COLO668 (cell line): Measurements from ENCODE around the gene SLC11A2.
"Not testable (repeated sequence)": the region's sequence is repeated elsewhere in the genome, so short reads cannot be mapped to it uniquely, and the experiment has no call there.

Experiments
- DNase-seq: peaks from one replicate; lab custom pipeline; 2025; ENCODE audit not compliant: unreplicated experiment; lab: John Stamatoyannopoulos, UW

SLC11A2 gene

GRCh38 chr12:51027342-51027835, 1.2 kb upstream of the SLC11A2 start:
- DNase-seq: no peak

GRCh38 chr12:51025338-51025835, 797 bp downstream of the SLC11A2 start:
- DNase-seq: no peak

DNA sequence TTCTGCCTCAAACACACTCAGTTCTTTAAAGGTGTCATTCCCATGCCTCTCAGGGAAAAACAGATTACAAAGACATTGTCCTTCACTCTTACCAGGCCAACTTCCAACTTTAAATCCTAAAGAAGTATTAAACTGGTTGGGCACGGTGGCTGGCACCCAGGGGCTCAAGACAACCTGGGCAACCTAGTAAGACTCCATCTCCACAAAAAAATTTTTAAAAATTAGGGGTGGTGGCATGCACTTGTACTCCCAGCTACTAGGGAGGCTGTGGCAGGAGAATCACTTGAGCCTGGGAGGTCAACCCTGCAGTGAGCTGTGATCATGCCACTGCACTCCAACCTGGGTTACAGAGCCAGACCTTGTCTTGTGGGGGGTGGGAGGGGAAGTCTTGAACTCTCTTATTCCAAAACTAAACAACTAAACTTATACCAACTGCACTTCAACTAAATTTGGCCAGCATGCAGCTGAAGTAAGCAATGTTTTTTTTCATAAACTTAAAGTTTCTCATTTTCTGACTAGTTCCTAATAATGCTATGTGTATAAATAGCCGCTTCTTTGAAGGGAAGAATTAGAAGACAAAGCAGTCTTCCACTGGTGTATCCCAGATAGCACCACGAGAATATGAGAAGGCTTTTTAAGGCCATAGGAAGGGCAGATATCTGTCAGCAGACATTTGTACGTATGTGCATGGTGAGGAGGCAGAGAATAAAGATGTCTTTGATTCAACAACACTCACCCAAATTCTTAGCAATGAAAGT, 2.4 kb downstream of the SLC11A2 start:
- DNase-seq: no peak

DNA sequence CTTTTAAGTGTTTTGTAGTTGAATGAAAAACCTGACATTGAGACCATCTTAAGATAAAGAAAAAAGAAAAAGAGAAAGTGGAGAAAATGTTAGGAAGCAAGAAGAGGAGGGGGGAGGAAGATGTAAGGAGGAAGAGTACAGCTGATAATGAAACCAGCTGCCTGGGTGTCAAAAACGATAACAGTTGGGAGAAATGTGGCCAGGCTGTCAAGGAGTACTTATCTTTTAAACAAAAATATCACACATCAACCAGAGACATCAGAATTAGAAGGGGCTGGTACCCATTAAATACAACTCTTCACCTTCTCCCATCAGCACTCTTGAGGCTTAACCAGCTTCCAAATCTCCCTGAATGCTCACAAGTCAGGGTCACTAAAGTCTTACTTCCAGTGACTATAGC, 4.5 kb downstream of the SLC11A2 start:
- no peak for DNase-seq

GRCh38 chr12:51020448-51021182, 5.6 kb downstream of the SLC11A2 start:
- DNase-seq: no peak

DNA sequence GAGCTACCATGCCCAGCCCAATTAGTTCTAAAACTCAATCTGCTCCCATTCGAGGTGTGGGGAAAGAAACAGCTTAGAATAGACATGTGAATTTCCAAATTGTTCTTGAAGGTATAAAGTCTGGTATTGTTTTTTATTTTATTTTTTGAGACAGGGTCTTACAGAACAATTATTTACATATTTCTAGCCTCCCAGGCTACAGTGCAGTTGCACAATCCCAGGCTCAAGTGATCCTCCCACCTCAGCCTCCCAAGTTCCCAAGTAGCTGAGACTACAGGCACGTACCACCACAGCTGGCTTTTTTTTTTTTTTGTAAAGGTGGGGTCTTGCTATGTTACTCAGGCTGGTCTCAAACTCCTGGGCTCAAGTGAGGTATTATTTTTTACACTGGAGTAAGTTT, 6.3 kb downstream of the SLC11A2 start:
- DNase-seq: no peak

DNA sequence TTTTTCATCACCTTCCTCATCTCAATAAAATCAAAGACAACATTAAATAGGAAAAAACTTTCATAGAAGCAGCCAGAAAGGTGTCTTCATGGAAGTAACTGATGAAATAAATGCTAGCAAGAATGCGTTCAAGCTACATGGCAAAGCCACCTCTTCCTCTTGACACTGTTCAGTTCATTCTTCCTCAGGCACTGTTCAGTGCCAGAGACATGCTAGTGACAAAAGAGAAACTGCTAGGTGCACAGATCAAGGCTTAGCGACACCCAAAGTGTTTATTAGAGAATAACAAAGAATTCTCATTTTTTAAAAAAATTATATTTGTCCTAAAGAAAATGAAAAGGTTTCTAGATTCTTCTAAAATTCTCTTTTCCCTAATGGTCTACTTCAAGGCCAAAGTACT, 7.2 kb downstream of the SLC11A2 start:
- no peak for DNase-seq

DNA sequence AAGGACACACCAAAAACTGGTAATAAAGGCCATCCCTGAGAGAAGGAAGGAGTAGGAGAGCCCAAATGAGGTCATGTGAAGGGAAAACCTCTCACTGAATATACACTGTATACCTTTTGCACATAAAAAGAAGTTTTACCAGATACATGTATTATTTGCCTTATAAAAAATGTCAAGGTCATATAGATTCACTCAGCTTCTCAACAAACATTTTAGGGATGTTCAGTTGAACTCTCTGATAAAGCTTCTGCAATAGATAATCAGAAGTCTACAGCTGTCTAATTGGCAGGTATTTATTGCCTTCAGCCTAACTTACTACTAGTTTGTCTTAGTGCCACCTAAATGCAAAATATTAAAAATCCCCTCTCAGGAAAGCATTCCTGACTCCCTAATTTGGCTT, 8.7 kb downstream of the SLC11A2 start:
- no peak for DNase-seq

DNA sequence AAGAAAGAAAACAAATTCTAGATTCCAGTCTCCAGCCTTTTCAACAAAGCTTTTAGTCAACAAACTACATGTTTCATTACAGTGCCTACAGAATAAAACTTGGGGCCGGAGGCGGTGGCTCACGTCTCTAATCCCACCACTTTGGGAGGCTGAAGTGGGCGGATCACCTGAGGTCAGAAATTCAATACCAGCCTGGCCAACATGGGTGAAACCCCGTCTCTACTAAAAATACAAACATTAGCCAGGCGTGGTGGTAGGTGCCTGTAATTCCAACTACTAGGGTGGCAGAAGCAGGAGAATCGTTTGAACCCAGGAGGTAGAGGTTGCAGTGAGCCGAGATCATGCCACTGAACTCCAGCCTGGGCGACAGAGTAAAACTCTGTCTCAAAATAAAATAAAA, 11.7 kb downstream of the SLC11A2 start:
- not testable (repeated sequence) for DNase-seq

DNA sequence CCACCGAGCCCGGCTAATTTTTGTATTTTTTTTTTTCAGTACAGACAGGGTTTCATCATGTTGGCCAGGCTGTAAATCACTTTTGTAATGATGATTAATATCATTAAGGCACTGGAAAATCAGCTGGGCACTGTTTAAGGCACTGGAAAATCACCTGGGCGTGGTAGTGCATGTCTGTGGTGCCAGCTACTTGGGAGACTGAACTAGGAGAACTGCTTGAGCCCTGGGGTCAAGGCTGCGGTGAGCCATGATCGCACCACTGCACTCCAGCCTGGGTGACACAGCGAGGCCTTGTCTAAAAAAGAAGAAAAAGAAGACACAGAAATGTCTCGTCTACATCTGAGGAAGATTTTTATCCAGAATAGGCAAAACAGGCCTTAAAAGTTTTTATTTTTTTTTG, 12.7 kb downstream of the SLC11A2 start:
- DNase-seq: no peak

DNA sequence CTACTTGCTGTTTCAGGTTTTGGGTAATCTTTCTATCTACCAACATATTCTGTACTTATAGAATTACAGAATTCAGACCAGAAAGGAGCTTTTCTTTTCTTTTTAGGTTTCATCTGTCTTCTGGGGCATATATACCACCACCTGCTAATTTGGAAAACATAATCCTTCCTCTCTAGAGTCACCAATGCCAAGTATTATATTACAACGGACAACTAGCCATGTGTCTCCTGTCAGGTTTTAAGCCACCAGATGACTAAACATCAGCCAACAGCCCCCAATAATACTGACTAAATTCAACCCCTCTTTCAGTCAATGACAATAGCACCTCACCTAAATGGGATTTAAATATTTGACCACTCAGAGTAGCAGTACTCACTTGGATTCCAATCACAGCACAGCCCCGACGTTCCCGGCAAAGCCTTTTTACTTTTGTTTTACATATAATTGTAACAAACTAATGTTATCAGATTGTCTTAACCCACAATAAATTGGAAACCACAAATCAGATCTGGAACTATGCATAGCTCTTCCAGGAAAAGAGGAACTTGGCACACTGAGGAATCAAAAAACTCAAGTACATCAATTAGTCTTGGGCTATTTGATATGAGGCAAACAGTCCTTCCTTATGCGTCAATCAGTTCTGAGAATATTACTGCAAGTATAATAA, 13.5 kb downstream of the SLC11A2 start:
- no peak for DNase-seq

- no peak for DNase-seq
Observed at GRCh38 chr12:51011955-51012354, 14.2 kb downstream of the SLC11A2 start.

GRCh38 chr12:51009056-51009440, 17.1 kb downstream of the SLC11A2 start:
- no peak for DNase-seq

DNA sequence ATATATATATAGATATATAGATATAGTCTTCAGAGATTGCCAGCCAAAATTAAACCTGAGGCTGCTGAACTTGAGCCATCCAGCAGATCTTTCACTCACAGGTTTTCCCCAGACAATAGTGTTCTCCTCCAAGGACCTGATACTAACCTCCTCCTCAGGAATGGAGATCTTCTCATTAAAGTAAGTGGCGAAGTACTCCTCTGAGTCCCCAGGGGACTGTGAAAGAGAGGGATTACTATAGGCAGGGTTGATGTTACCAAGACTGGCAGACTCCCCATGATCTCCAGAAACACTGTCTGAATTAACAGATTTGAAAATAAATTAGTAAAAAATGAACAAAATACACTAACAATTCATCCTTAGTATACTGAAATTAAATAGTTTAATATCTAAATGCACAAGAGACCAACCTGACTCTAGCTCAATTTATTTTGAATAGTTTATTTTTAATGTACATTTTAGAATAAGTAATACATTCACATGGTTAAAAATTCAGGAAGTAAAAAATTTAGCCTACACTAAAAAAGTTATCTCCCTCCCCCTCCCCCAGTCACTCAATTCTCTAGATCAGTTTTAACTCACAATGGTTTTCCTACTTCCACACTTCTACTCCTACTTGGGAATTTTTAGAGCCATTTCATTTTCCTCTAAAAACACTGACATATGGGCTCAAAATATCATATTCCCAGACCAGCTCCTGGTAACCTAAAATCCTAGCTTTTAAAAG, 17.7 kb downstream of the SLC11A2 start:
- no peak for DNase-seq

DNA sequence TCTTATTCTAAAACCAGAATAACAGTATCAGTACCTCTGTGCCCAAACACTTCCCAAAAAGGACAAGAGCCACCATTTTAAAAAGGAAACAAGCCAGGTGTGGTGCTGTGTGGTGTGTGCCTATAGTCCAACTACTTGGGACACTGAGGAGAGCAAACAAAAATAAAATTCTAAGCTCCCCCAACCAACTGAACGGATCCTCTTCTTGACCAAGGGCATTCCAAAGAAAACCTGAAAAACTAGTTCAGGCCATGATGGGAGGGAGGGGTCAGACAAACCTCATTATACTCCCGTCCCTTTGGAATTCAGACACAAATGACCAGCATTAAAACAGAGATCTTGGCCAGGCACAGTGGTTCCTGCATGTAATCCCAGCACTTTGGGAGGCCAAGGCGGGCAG, 20.5 kb downstream of the SLC11A2 start:
- no peak for DNase-seq

- no peak for DNase-seq
Observed at GRCh38 chr12:51005030-51005429, 21.2 kb downstream of the SLC11A2 start.

GRCh38 chr12:51004504-51004903, 21.7 kb downstream of the SLC11A2 start:
- no peak for DNase-seq

GRCh38 chr12:51001799-51002198, 24.4 kb downstream of the SLC11A2 start:
- DNase-seq: no peak

DNA sequence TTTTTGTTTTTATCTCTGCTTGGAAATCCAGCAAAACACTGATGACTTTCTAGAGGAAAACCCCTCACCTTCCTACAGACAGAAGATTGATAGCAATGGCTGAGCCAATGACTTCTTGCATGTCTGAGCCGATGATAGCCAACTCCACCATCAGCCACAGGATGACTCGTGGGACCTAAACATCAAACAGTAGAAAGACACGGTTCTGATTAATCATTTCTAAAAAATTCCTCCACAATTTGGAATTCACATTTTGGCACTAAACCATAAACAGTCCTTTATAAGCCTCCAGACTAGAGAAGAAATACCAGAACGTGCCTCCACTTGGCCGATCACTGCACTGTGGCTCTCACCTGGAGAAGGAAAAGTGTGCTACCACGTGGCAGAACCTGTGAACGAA, 25.9 kb downstream of the SLC11A2 start:
- DNase-seq: no peak

DNA sequence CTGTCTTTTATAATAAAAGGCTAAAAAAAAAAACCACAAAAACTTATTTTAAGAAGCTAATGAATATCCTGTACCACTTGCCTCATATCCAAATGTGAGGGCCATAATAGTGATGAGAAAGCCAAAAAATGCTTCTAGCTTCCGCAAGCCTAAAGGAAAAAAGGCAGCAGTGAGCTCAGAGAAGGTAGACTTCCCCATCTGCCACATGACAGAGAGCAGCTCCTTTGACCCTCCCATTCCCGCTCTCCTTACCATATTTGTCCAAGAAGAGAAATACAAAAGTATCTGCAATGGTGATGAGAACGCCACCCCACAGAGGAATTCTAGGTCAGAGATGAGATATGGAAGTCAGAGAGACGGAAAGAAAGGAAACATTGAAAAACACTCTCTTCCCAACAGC, 27.1 kb downstream of the SLC11A2 start:
- no peak for DNase-seq

- DNase-seq: no peak
Observed at GRCh38 chr12:50992819-50993218, 33.4 kb downstream of the SLC11A2 start.
